K562 treated with DMSO at 1 percent for 24 hours (cell line): Measurements from ENCODE around the gene DCLRE1B. TPM values are rescaled to one million over a fixed set of nuclear protein-coding genes. Genes with fewer than 3 reads are reported as not detected.

Experiments used
- total RNA-seq: library from RNA; unstranded; fragments of 300-600 nt; gene quantifications from 2 replicates; pipeline ENCODE4 v1.2.3, GENCODE V29; 2022; ENCODE audit warnings: low read depth; ENCODE audit not compliant: insufficient read depth

DCLRE1B gene
- total RNA-seq = 15.7 and 17.9 TPM in 2 replicates

GRCh38 chr1:113904674-113905434 is at the start of gene DCLRE1B, which contains the start of gene AP4B1:
TSS of gene DCLRE1B (plus strand) at chr1:113905326. CDS start at chr1:113905587, 261 bp downstream.
TSS of gene AP4B1 (minus strand) at chr1:113904799. CDS start at chr1:113904717, 82 bp downstream.

DNA sequence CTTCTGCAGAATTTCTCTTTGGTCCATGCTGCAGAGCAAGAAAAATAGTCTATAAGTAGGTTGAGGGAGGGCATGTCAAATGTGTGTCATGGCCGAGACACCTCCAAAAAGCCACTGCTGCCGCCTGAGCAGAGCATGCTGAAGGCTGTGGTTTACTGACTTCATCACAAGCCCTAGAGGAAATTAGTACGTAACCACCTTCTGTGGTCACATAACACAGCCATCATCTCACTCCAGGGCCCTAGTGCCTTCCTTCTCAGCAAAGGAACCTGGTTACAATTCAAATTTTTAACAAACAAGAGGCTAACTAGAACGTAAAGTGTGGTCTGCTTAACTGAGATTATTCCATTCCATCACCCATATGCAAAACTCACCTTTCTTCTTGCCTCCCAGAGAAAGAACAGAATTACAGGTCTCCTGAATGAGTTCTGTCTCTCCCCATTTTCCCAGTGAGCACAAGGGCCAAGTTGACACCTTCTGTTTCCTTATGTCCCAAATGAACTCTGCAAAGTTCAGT is 33.5 kb upstream of the DCLRE1B start, which contains the start of gene PTPN22:
Gene PTPN22 (minus strand): TSS at position 116 of the 517 bp plus-strand sequence.

DNA sequence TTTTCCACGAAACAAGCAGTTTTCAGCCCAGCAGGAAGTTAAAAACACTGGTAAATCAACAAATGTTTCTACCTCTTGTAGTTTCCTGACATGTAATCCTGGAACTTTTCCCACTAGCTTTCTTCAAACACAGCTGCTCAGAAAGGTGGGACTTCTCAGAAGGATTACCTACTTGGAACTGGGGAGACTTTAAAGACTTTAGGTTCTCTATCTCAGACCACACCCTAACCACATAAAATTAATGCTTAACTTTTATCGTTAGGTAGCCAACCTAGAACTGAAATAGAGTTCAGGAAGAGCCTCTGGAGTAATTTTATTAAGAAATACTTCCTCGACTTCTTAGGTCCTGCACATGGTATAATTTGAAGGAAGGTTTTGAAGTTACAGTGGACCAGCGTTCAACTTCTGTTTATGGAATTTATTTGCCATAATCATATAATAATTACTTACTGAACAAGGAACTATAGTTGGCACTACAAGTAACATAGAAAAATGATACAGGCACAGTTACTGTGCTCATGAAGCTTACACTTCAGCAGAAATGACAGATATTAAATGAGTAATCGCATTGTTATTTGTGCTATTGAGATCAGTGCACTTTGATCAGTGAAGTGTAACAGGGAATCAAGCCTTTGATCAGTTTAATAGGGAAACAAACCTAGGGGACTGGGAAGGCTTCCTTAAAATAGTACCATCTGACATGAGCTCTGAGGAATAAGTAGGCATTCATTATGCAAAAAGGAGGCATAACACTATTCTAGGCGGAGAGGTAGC is 17.5 kb upstream of the DCLRE1B start, which contains the start of gene BCL2L15:
Gene BCL2L15 (minus strand): TSS at position 180 of the 774 bp plus-strand sequence. CDS start 206 bp downstream, outside the sequence.

DNA sequence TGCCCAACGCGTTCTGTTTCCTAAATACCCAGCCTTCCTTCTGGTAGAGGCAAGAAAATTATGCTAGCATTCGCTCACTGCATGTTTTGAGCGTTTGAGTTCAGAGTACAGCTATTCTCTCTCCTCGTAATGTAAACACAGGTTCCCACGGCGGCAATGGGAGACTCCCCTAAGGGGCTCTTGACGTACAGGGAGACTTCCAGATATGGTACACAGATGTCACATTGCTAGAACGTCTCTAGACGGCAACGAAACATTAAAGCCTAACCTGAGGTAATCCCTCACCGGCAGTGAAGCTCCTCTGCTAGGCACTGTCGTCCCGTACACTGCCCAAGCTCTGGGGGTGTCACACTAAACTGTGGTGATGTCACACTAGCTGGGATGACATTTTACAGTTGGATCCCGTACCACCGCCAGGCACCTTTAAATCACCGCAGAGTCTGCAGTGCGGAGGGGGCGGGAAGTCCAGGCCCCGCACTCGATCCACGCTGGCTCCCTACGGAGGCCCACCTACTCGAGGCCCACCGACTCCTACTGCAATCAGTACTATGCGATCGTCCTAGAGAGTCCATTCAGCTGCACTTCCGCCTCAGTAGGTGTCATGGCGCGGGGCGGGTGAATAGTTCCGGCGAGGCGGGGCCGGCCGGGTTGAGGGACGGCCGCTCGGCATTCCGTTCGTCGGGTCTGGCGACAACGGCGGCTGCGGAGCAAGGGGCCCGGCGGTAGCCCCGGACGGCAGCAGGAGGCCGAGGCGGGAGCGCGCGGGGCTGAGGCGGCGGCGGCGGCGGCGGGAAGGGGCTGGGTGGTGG is 24.0 kb downstream of the DCLRE1B start, which contains the start of gene HIPK1:
Gene HIPK1 (plus strand): TSS at position 384 of the 809 bp plus-strand sequence.

Other genes with a start within 250 kb of the DCLRE1B start
- gene PHTF1, start 145.8 kb upstream of the DCLRE1B start, total RNA-seq = 57.0 and 60.9 TPM in 2 replicates
- gene RSBN1, start 92.8 kb upstream of the DCLRE1B start, total RNA-seq = 16.0 and 19.0 TPM in 2 replicates
- 1.00 and 1.0 TPM in 2 replicates for gene PTPN22, start 33.6 kb upstream of the DCLRE1B start, total RNA-seq
- gene BCL2L15, start 17.7 kb upstream of the DCLRE1B start, total RNA-seq = 1.2 TPM in 1 of 2 replicates, not detected in the other
- 13.4 and 19.2 TPM in 2 replicates for gene AP4B1, start 527 bp upstream of the DCLRE1B start, total RNA-seq
- 32.5 and 35.3 TPM in 2 replicates for gene HIPK1, start 24.0 kb downstream of the DCLRE1B start, total RNA-seq
- gene OLFML3, start 74.1 kb downstream of the DCLRE1B start, total RNA-seq = not detected in 2 replicates
- gene SYT6, start 248.5 kb downstream of the DCLRE1B start, total RNA-seq = not detected in 2 replicates